ENCODE measurements around the gene RXFP4.

GRCh38 chr1:155989242-155990004 is 48.0 kb downstream of the RXFP4 start:
- TF ChIP-seq, protein P1, sequence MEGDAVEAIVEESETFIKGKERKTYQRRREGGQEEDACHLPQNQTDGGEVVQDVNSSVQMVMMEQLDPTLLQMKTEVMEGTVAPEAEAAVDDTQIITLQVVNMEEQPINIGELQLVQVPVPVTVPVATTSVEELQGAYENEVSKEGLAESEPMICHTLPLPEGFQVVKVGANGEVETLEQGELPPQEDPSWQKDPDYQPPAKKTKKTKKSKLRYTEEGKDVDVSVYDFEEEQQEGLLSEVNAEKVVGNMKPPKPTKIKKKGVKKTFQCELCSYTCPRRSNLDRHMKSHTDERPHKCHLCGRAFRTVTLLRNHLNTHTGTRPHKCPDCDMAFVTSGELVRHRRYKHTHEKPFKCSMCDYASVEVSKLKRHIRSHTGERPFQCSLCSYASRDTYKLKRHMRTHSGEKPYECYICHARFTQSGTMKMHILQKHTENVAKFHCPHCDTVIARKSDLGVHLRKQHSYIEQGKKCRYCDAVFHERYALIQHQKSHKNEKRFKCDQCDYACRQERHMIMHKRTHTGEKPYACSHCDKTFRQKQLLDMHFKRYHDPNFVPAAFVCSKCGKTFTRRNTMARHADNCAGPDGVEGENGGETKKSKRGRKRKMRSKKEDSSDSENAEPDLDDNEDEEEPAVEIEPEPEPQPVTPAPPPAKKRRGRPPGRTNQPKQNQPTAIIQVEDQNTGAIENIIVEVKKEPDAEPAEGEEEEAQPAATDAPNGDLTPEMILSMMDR (IDR thresholded peaks at IDR 0.05), result peak; percentile 96 to 99 (median 98)
- TF ChIP-seq POLR2AphosphoS5 (IDR thresholded peaks at IDR 0.05; ENCODE audit: insufficient read depth in 1 of 2, low read depth in 1 of 2), result peak; percentile 17 to 69
- TF ChIP-seq POLR2A (IDR thresholded peaks at IDR 0.05), result no peak
